Measurements from ENCODE around the gene FSIP1.

GRCh38 chr15:39820050-39820602 is 37.5 kb upstream of the FSIP1 start:
- TF ChIP-seq POLR2A (IDR thresholded peaks at IDR 0.05), result no peak
- no peak for TF ChIP-seq CTCF (IDR thresholded peaks at IDR 0.05)
